Measurements from ENCODE around the gene BUB1.
A peak's percentile ranks its signal among the peaks of the same experiment; 100 is the strongest.
"Not testable (repeated sequence)": the region's sequence is repeated elsewhere in the genome, so short reads cannot be mapped to it uniquely, and the experiment has no call there.

Gene BUB1

DNA sequence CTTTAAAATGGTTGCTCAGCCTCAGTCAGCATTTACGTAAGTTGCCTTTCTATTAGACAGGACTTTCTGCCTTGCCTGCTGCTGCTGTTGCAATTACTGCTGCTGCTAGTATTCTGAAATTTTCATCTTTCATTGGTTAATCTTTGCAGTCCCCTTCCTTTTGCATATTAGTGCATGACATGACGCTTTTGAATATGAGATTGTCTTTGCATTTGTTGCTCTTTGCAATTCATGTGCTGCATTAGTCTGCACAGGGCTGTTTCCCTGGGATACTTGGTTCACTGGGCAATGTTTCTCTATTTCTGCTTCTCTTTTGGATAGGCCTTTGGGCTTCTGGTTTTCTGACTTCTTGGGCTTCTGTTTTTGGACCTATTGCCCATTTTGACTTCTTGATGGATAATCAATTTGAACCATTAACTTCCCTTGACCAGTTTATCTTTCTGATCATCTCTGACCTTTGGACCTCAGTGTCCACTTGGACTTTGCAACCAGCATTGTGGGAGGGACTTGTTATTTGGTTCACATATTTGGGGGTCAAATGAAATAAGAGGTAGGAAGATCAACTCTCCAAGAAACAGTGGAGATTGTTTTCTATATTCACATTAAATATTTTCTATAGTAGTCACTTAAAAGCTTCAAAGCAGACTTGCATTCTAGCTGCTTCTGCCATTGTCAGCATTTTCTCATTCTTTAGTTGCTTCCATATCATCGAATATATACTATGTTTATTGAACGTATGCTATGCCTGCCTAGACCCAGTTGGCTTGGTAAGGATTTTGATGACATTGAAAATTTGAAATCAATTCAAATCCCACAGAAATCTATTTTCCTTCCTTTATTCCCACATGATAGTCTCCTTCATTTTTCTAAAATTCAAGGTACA lies 12.5 kb upstream of the BUB1 start:
- no peak for DNase-seq

DNA sequence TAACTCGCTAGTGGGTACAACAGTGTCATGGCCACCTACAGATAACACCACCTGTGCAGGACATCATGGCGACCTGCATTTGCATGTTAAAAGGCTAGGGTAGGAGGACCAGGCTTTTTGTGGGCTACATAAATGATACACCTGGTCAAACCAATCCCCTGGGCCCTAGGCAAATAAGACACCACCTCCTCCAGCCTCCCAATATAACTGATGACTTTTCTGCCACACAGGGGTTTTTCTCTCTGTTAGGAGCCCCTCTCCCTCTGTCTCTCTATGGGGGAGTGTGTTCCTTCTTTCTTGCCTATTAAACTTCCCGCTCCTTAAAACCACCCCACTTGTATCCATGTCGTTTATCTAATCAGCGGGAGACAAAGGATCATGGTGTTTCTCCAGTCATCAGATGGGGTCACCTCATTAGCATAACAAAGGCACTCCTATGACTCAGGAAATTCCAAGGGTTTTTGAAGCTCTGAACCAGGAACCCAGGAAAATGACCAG lies 10.8 kb upstream of the BUB1 start:
- DNase-seq: no peak

- DNase-seq: not testable (repeated sequence)
Measured at GRCh38 chr2:110687775-110688484, 10.1 kb upstream of the BUB1 start.

- DNase-seq: no peak
Measured at GRCh38 chr2:110682872-110683271, 5.0 kb upstream of the BUB1 start.

DNA sequence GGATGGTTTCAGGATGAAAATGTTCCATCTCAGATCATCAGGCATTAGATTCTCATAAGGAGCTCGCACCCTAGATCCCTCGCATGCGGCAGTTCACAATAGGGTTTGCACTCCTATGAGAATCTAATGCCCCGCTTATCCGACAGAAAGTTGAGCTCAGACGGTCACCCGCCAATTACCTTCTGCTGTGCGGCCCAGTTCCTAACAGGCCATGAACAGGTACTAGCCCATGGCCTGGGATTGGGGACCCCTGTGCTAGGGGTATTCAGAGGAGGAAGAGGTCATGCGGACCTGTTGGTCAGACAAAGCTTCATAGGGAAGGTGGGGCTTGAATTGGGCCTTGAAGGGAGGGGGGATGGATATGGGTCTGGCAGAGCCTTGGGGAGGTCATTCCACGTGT lies 4.4 kb upstream of the BUB1 start:
- no peak for DNase-seq

DNA sequence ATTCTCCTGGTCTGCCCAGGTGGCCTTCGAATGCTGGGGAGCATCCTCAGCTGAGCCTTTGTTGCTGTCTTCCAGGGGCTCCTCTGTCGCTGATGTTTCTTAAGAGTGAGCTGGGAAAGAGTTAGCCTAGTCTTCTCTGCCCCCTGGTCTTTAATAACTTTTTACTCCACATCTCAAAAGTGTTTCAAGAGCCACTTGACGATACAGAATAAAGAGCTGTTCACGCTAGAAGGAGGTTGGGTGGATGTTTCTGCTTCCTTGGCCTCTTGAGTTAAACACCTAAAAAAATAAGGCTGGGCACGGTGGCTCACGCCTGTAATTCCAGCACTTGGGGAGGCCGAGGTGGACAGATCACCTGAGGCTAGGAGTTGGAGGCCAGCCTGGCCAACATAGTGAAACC lies 2.8 kb upstream of the BUB1 start:
- DNase-seq: no peak

- no peak for DNase-seq
Measured at GRCh38 chr2:110679865-110680264, 2.0 kb upstream of the BUB1 start.

DNA sequence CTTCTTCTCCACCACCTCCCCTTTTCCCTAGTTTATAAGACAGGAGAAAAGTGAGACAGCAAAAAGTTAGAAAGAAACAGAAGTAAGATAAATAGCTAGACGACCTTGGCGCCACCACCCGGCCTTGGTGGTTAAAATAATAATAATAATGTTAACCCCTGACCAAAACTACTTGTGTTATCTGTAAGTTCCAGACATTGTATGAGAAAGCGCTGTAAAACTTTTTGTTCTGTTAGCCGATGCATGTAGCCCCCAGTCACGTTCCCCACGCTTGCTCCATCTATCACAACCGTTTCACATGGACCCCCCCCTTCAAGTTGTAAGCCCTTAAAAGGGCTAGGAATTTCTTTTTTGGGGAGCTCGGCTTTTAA lies 1.5 kb upstream of the BUB1 start:
- peak; percentile 88 for DNase-seq

- DNase-seq: peak; percentile 74
Measured at GRCh38 chr2:110678457-110679336, 834 bp upstream of the BUB1 start.

GRCh38 chr2:110677080-110677479 lies 783 bp downstream of the BUB1 start:
- peak; percentile 9 for DNase-seq

DNA sequence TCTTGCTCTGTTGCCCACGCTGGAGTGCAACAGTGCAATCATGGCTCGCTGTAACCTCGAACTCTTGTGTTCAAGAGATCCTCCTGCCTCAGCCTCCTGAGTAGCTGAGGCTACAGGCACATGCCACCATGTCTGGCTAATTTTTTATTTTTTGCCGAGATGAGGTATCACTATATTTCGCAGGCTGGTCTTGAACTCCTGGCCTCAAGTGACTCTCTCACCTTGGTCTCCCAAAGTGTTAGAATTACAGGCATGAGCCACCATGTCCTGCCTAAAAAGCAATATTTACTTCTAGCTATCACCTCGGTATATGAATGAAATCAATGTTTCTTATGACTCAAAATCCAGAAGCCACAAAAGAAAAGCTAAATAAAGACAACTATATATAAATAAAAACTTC lies 2.2 kb downstream of the BUB1 start:
- no peak for DNase-seq

GRCh38 chr2:110674620-110675555 lies 3.0 kb downstream of the BUB1 start:
- peak; percentile 55 for DNase-seq

- DNase-seq: no peak
Measured at GRCh38 chr2:110673201-110673600, 4.7 kb downstream of the BUB1 start.

GRCh38 chr2:110670826-110671225 lies 7.0 kb downstream of the BUB1 start:
- no peak for DNase-seq

- DNase-seq: no peak
Measured at GRCh38 chr2:110669079-110669478, 8.8 kb downstream of the BUB1 start.

GRCh38 chr2:110667071-110667470 lies 10.8 kb downstream of the BUB1 start:
- DNase-seq: no peak

- no peak for DNase-seq
Measured at GRCh38 chr2:110664135-110664534, 13.7 kb downstream of the BUB1 start.

DNA sequence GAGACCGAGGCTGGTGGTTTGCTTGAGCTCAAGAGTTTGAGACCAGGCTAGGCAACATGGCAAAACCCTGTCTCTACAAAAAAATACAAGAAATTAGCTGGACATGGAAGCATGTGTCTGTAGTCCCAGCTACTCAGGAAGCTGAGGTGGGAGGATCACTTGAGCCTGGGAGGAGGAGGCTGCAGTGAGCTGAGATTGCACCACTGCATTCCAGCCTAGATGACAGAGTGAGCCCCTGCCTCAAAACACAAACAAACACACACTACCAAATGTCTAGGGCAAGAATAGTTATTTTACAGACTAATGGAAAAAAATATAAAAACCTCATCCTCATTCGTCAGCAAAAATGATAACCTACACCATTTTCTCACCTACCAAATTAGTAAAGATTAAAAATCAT lies 15.3 kb downstream of the BUB1 start:
- no peak for DNase-seq

DNA sequence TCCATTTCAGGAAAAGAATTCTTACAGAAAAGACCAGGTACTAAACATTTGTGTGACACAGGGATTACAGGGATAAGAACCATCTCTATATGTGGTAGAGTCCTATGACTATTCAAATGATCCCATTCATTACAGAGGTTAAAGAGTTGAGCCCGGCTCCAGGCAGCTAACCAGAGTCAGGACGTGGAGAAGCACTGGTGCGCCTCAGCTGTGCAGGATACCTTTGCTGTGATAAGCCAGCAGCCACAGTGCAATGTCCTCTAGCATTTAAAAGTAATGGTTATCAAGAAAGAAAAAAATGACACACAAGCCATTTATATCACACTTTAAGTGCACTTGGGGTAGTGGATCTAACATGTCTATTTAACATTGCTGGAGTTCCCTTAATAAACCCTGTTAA lies 17.3 kb downstream of the BUB1 start:
- DNase-seq: no peak

DNA sequence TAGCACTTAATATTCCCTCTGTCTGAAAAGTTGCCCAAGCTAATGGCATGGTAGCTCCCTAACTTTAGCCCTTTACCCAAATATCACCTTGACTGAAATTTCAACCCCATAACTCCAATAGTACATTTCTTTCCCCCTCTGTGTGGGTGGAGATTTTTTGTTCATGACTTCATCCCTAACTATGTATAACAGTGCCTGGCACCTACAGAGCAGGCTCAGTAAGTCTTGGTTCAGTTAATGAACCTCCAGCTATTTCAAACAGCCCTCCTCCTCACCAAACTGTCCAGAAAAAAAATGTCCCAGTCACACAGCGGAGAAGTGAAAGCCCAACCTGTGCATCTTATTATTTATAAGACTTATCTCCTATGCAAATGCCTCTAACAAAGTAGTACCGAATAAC lies 18.6 kb downstream of the BUB1 start:
- no peak for DNase-seq

DNA sequence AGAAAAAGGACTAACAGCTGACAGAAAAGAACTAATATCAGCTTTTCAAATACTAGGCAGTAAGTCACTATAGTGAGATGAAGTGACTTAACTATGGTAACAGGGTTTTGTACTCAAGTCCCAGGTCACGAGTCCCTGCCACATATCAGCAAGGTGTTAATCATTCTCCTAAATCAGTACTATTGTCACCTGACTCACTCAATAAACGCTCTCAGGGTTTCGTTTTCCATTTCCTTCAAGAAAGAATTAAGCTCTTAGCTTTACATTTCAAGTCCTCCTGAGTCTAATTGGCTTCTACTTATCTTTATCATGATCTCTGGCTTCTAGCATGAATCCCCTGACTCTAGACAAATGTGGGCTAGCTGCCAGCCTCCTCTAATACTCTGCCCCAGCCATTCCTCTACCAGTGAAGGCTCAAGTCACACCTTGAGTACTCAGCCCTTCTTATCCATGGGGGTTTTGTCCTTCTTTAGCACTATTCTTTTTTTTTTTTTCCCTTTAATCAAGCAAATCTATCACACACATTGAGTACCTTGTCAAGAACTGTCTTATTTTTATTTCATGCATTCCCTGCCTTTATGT lies 20.0 kb downstream of the BUB1 start:
- no peak for DNase-seq

- DNase-seq: no peak
Measured at GRCh38 chr2:110655701-110656100, 22.2 kb downstream of the BUB1 start.

All from hematopoietic multipotent progenitor cell treated with erythropoietin and hydrocortisone succinate and interleukin-3 and kit ligand, for 8 days (in vitro differentiated cells).